H1 (cell line): ENCODE measurements around the gene ELP4.

Experiments
- CTCF ChIP-seq, 3 experiments: IDR thresholded peaks; 1 replicate in 2 of 3; 2 replicates in 1 of 3; pipeline versions ENCODE4 v1.5.1 to v1.6.1; 2011; ENCODE audit warnings: low read length in 3 of 3, mild to moderate bottlenecking in 3 of 3, inconsistent platforms in 2 of 3, low read depth in 1 of 3, moderate library complexity in 1 of 3; ENCODE audit not compliant: insufficient read depth in 1 of 3; ENCODE audit errors: control extremely low read depth in 1 of 3
- E2F6 ChIP-seq: IDR thresholded peaks from 2 replicates; pipeline ENCODE4 v1.6.1; 2012; ENCODE audit warnings: inconsistent platforms
- EZH2 ChIP-seq: fragments of 200-600 bp; sonication (generic); IDR thresholded peaks from 2 replicates; pipeline ENCODE4 v1.7.1; 2012; ENCODE audit warnings: low read depth, mild to moderate bottlenecking, moderate library complexity, low read length, inconsistent platforms; ENCODE audit not compliant: severe bottlenecking
- MAFK ChIP-seq: IDR thresholded peaks from 2 replicates; pipeline ENCODE4 v1.6.1; 2012; ENCODE audit warnings: low read depth, mild to moderate bottlenecking, improper control_type of control experiment, low read length
- SIN3A ChIP-seq, 2 experiments: IDR thresholded peaks in 1 of 2; conservative IDR thresholded peaks in 1 of 2; 2 replicates each; pipeline ENCODE4 v1.6.1; 2011 to 2012; ENCODE audit warnings: low read length in 2 of 2, improper control_type of control experiment in 1 of 2, low read depth in 1 of 2, mild to moderate bottlenecking in 1 of 2
- USF2 ChIP-seq: IDR thresholded peaks from 2 replicates; pipeline ENCODE4 v1.6.1; 2011; ENCODE audit warnings: low read length, improper control_type of control experiment
- TF ChIP-seq, protein P1 (sequence below): IDR thresholded peaks from 2 replicates; pipeline ENCODE4 v1.6.1; 2012; ENCODE audit warnings: low read length, inconsistent platforms

DNA sequence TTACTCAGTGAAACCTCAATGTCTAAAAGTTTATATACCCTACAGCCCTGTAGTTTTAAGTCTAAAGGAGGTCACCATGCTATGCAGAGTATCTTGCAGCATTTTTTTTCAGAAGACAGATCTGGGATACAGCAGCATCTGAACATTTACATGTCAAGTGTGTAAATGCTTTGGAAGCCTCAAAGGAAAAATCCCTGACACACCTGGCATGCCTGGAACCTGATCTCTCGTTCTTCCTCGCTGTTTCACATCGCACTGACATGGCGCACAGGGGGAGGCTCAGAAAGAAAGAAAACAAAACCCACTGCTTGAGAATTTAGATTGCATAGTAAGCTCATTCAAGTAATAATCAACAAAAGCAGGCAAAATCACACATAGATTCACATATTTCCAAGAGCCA, 270.5 kb downstream of the ELP4 start:
- TF ChIP-seq CTCF (IDR thresholded peaks at IDR 0.05; ENCODE audit: control extremely low read depth in 1 of 3, insufficient read depth in 1 of 3, low read depth in 1 of 3, low read length in 3 of 3) (no peak), SIN3A (conservative IDR thresholded peaks at IDR 0.05 in 1 of 2, IDR thresholded peaks at IDR 0.05 in 1 of 2; ENCODE audit: low read depth in 1 of 2, low read length in 2 of 2) (no peak), E2F6 (no peak), EZH2 (no peak), USF2 (no peak), MAFK (no peak)
- TF ChIP-seq, protein P1, sequence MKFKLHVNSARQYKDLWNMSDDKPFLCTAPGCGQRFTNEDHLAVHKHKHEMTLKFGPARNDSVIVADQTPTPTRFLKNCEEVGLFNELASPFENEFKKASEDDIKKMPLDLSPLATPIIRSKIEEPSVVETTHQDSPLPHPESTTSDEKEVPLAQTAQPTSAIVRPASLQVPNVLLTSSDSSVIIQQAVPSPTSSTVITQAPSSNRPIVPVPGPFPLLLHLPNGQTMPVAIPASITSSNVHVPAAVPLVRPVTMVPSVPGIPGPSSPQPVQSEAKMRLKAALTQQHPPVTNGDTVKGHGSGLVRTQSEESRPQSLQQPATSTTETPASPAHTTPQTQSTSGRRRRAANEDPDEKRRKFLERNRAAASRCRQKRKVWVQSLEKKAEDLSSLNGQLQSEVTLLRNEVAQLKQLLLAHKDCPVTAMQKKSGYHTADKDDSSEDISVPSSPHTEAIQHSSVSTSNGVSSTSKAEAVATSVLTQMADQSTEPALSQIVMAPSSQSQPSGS, result no peak
